HEK293 (cell line): ENCODE measurements around the gene UNC93B1.

Experiments
- CTCF ChIA-PET: fragments of 350-600 bp; formaldehyde crosslinking; extraction: SDS; loops from one replicate; lab custom pipeline; 2021; ENCODE audit warnings: antibody characterized with exemption; lab: Yijun Ruan, JAX
- POLR2A ChIA-PET: fragments of 300-600 bp; formaldehyde crosslinking; extraction: SDS; loops from one replicate; lab custom pipeline; 2020; ENCODE audit warnings: antibody characterized with exemption, inconsistent platforms; lab: Yijun Ruan, JAX
- H3K27ac ChIP-seq: fragments of 200-500 bp; sonication (Bioruptor generic); 2 replicates; pipeline ENCODE4 v1.5.1; 2014; ENCODE audit warnings: low read depth, low read length, control low read depth, inconsistent platforms; ENCODE audit errors: extremely low read depth
- H3K36me3 ChIP-seq, 2 experiments: fragments of 200-500 bp in 1 of 2; sonication (Bioruptor generic) in 1 of 2; 1 replicate in 1 of 2; 2 replicates in 1 of 2; pipeline ENCODE4 v1.5.1; 2014 to 2017; ENCODE audit warnings: inconsistent platforms in 2 of 2, low read length in 2 of 2; ENCODE audit not compliant: control insufficient read depth in 2 of 2, insufficient read depth in 1 of 2
- H3K4me1 ChIP-seq: fragments of 200-500 bp; sonication (Bioruptor generic); 2 replicates; pipeline ENCODE4 v1.5.1; 2014; ENCODE audit warnings: mild to moderate bottlenecking, low read length, inconsistent platforms; ENCODE audit not compliant: control insufficient read depth, insufficient read depth
- H3K4me3 ChIP-seq: 2 replicates; pipeline ENCODE4 v1.5.1; 2011; ENCODE audit warnings: low read depth, mild to moderate bottlenecking, control low read depth, low read length, moderate library complexity
- H3K9me3 ChIP-seq: fragments of 200-500 bp; sonication (Bioruptor generic); 2 replicates; pipeline ENCODE4 v1.5.1; 2014; ENCODE audit warnings: low read depth, low read length, inconsistent platforms; ENCODE audit not compliant: control insufficient read depth, insufficient read depth
- BCL11A ChIP-seq: fragments of 450-650 bp; formaldehyde crosslinking; IDR thresholded peaks from 2 replicates; pipeline ENCODE4 v1.5.1; 2016; ENCODE audit warnings: low read depth, missing biosample characterization, missing genetic modification characterization
- GFI1B ChIP-seq: fragments of 450-650 bp; formaldehyde crosslinking; IDR thresholded peaks from 2 replicates; pipeline ENCODE4 v1.5.1; 2016; ENCODE audit warnings: missing biosample characterization, missing genetic modification characterization
- GLIS1 ChIP-seq: fragments of 450-650 bp; formaldehyde crosslinking; IDR thresholded peaks from 2 replicates; pipeline ENCODE4 v1.5.1; 2016; ENCODE audit warnings: missing biosample characterization, missing genetic modification characterization
- KLF16 ChIP-seq: fragments of 450-650 bp; formaldehyde crosslinking; IDR thresholded peaks from 2 replicates; pipeline ENCODE4 v1.5.1; 2017; ENCODE audit warnings: missing biosample characterization, missing genetic modification characterization
- SCRT2 ChIP-seq: fragments of 450-650 bp; formaldehyde crosslinking; IDR thresholded peaks from 2 replicates; pipeline ENCODE4 v1.5.1; 2016; ENCODE audit warnings: missing biosample characterization, missing genetic modification characterization
- ZBTB8A ChIP-seq: fragments of 450-650 bp; formaldehyde crosslinking; IDR thresholded peaks from 2 replicates; pipeline ENCODE4 v1.5.1; 2016; ENCODE audit warnings: missing biosample characterization, missing genetic modification characterization
- ZFHX2 ChIP-seq: fragments of 450-650 bp; formaldehyde crosslinking; conservative IDR thresholded peaks from 2 replicates; pipeline ENCODE4 v1.5.1; 2016; ENCODE audit warnings: missing biosample characterization, missing genetic modification characterization
- ZNF133 ChIP-seq: fragments of 450-650 bp; formaldehyde crosslinking; IDR thresholded peaks from 2 replicates; pipeline ENCODE4 v1.5.1; 2016; ENCODE audit warnings: missing biosample characterization, missing genetic modification characterization
- ZNF175 ChIP-seq: fragments of 450-650 bp; formaldehyde crosslinking; IDR thresholded peaks from 2 replicates; pipeline ENCODE4 v1.5.1; 2016; ENCODE audit warnings: missing biosample characterization, missing genetic modification characterization
- ZNF23 ChIP-seq: fragments of 450-650 bp; formaldehyde crosslinking; IDR thresholded peaks from 2 replicates; pipeline ENCODE4 v1.5.1; 2016; ENCODE audit warnings: missing biosample characterization, missing genetic modification characterization, borderline replicate concordance
- ZNF248 ChIP-seq: fragments of 450-650 bp; formaldehyde crosslinking; IDR thresholded peaks from 2 replicates; pipeline ENCODE4 v1.5.1; 2017; ENCODE audit warnings: missing biosample characterization, missing genetic modification characterization
- ZNF274 ChIP-seq, 2 experiments: fragments of 200-500 bp in 1 of 2; fragments of 450-650 bp in 1 of 2; sonication (Bioruptor generic) in 1 of 2; formaldehyde crosslinking in 1 of 2; IDR thresholded peaks; 2 replicates each; pipeline versions ENCODE4 v1.5.1 to v1.6.1; 2014 to 2016; ENCODE audit warnings: borderline replicate concordance in 1 of 2, inconsistent platforms in 1 of 2, low read length in 1 of 2, missing biosample characterization in 1 of 2, missing genetic modification characterization in 1 of 2
- ZNF404 ChIP-seq: fragments of 450-650 bp; formaldehyde crosslinking; IDR thresholded peaks from 2 replicates; pipeline ENCODE4 v1.5.1; 2017; ENCODE audit warnings: missing biosample characterization, missing genetic modification characterization
- ZNF548 ChIP-seq: fragments of 450-650 bp; formaldehyde crosslinking; IDR thresholded peaks from 2 replicates; pipeline ENCODE4 v1.5.1; 2016; ENCODE audit warnings: missing biosample characterization, missing genetic modification characterization
- ZNF626 ChIP-seq: fragments of 450-650 bp; sonication (Bioruptor Pico); formaldehyde crosslinking; IDR thresholded peaks from 2 replicates; pipeline ENCODE4 v1.5.1; 2018; ENCODE audit warnings: missing biosample characterization, missing genetic modification characterization, inconsistent platforms
- ZNF776 ChIP-seq: fragments of 450-650 bp; formaldehyde crosslinking; IDR thresholded peaks from 2 replicates; pipeline ENCODE4 v1.5.0; 2017; ENCODE audit warnings: missing biosample characterization, missing genetic modification characterization, borderline replicate concordance
- ZNF777 ChIP-seq: fragments of 450-650 bp; formaldehyde crosslinking; IDR thresholded peaks from 2 replicates; pipeline ENCODE4 v1.5.1; 2017; ENCODE audit warnings: missing biosample characterization, missing genetic modification characterization, borderline replicate concordance
- ZNF830 ChIP-seq: fragments of 450-650 bp; IDR thresholded peaks from 2 replicates; pipeline ENCODE4 v1.5.0; 2018; ENCODE audit warnings: missing biosample characterization, missing genetic modification characterization, low read depth, mild to moderate bottlenecking, moderate library complexity
- ZXDB ChIP-seq: fragments of 450-650 bp; formaldehyde crosslinking; IDR thresholded peaks from 2 replicates; pipeline ENCODE4 v1.5.1; 2016; ENCODE audit warnings: missing biosample characterization, missing genetic modification characterization
- TF ChIP-seq, protein P1 (sequence below): fragments of 450-650 bp; formaldehyde crosslinking; IDR thresholded peaks from 2 replicates; pipeline ENCODE4 v1.5.1; 2016; ENCODE audit warnings: missing biosample characterization, missing genetic modification characterization
- TF ChIP-seq, protein P2 (sequence below): fragments of 450-650 bp; formaldehyde crosslinking; IDR thresholded peaks from 2 replicates; pipeline ENCODE4 v1.5.1; 2016; ENCODE audit warnings: missing biosample characterization, missing genetic modification characterization
- TF ChIP-seq, protein P3 (sequence below): fragments of 450-650 bp; formaldehyde crosslinking; IDR thresholded peaks from 2 replicates; pipeline ENCODE4 v1.5.1; 2017; ENCODE audit warnings: missing biosample characterization, missing genetic modification characterization
- TF ChIP-seq, protein P4 (sequence below): fragments of 450-650 bp; formaldehyde crosslinking; IDR thresholded peaks from 2 replicates; pipeline ENCODE4 v1.5.1; 2016; ENCODE audit warnings: missing biosample characterization, missing genetic modification characterization

The UNC93B1 gene

DNA sequence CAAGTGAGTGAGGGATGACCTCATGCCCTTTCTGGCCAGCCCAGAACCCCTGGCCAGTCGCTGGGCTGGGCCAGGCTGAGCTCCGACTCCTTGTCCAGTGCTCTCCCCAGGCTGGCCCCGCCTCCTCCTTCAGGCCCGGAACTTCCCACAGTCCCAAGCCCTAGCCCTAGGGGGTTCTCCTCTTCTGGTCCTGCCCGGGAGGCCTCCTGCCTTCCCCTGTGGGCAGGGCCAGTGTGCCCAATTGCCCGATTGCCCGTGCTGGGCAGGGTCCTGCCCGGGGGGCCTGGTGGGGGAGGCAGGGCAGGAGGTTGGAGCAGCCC is 39.1 kb upstream of the UNC93B1 start:
- Histone ChIP-seq H3K36me3 (peaks cover 0 to 10% of the 10 kb centered on the region in 2 experiments; a peak in 1 of 3 replicates), H3K4me1 (no peaks in the 10 kb centered on the region), H3K9me3 (no peaks in the 10 kb centered on the region), H3K27ac (no peak overlapping the region), H3K4me3 (no peak overlapping the region)
- ChIA-PET POLR2A (interaction anchor here (1.4 kb wide), 1 partner anchor 9 kb away, joined by 3 read pairs; no protein-coding TSS in a partner anchor), CTCF (no interaction called here)
- TF ChIP-seq GLIS1 (peak; percentile 81), ZNF548 (tag by site-specific recombination) (no peak), KLF16 (tag by site-specific recombination) (no peak), BCL11A (tag by site-specific recombination) (no peak)

DNA sequence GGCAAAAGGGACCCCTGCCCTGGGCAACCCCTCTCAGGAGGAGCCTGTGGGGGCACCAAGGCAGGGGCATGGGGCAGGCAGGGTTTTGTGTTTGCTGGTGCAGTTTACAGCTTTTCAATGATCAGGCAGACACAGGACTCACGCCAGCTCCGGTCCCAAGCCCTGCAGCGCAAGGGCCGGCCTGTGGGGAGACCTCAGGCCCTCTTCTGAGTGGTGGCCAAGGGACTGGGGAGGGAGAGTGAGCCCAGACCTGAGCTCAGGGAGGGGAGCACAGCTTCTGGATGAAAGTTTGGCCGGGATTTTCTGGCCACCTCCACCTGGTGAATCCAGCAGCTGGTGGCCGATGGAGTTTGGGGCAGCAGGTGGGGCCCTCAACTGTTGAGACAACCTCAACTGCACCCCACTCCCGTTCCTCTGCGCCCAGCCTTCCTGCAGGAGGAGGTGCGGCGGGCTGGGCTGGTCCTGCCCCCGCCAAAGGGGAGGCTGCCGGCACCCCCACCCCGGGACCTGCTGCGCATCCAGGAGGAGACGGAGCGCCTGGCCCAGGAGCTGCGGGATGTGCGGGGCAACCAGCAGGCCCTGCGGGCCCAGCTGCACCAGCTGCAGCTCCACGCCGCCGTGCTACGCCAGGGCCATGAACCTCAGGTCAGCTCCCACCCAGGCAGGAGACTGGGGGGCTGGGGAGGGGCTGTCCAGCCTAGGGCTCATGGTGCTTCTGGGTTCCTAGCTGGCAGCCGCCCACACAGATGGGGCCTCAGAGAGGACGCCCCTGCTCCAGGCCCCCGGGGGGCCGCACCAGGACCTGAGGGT is 38.5 kb upstream of the UNC93B1 start:
- CTCF ChIA-PET, result no interaction called here
- TF ChIP-seq ZXDB (tag by site-specific recombination) (no peak), ZFHX2 (0 out of 2 replicates have a peak, but pooled peaks have one; percentile 20)
- no peaks in the 10 kb centered on the region for H3K4me1 ChIP-seq

DNA sequence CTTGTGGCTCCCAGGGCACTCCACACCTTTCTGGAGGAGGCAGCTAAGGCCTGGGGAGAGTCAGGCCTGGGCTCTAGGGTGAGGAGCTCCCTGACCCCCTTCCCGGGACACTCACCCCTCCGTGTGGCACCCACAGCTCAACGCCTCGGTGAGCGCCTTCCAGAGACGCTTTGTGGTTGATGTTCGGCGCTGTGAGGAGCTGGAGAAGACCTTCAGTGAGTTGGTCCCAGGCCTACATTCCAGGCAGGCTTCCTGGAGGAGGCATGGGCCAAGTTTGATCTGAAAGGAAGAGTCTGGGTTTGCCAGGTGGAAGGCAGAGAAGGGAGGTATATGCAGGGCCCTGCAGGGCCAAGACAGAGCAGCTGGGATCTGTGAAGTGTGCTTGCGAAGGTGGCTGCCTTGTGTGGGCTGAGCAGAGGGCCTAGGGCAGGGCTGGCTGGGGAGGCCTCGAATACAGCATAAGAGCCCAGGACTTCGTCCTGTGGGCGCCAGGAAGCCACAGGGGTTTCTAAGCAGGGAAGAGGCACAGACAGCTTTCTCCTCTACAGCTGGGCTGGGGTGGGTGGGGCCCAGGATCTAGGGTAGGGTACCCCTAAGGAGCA is 37.8 kb upstream of the UNC93B1 start:
- CTCF ChIA-PET, result interaction anchor here (0.6 kb wide), 2 partner anchors 428 to 1260 kb away, joined by 3 to 4 read pairs; no protein-coding TSS in a partner anchor
- Histone ChIP-seq H3K36me3 (peaks cover 0 to 10% of the 10 kb centered on the region in 2 experiments; a peak in 1 of 3 replicates), H3K9me3 (no peaks in the 10 kb centered on the region), H3K4me1 (no peaks in the 10 kb centered on the region), H3K4me3 (no peak overlapping the region), H3K27ac (no peak overlapping the region)
- POLR2A ChIA-PET, result no interaction called here
- no peak for TF ChIP-seq ZNF175 (tag by site-specific recombination)
- TF ChIP-seq ZNF404, result no peak
- no peak for TF ChIP-seq ZNF626 (tag by site-specific recombination)
- TF ChIP-seq ZNF23, result no peak
- no peak for TF ChIP-seq ZBTB8A (tag by site-specific recombination)
- TF ChIP-seq, protein P1, sequence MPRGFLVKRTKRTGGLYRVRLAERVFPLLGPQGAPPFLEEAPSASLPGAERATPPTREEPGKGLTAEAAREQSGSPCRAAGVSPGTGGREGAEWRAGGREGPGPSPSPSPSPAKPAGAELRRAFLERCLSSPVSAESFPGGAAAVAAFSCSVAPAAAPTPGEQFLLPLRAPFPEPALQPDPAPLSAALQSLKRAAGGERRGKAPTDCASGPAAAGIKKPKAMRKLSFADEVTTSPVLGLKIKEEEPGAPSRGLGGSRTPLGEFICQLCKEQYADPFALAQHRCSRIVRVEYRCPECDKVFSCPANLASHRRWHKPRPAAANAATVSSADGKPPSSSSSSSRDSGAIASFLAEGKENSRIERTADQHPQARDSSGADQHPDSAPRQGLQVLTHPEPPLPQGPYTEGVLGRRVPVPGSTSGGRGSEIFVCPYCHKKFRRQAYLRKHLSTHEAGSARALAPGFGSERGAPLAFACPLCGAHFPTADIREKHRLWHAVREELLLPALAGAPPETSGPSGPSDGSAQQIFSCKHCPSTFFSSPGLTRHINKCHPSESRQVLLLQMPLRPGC, result no peak
- no peak for TF ChIP-seq SCRT2 (tag by site-specific recombination)
- no peak for TF ChIP-seq ZNF776 (tag by site-specific recombination)
- no peak for TF ChIP-seq ZNF274 (IDR thresholded peaks at IDR 0.05; ENCODE audit: low read length)
- no peak for TF ChIP-seq ZNF274 (tag by site-specific recombination; IDR thresholded peaks at IDR 0.05; ENCODE audit: borderline replicate concordance)
- TF ChIP-seq ZNF777, result no peak
- TF ChIP-seq ZNF830 (tag by site-specific recombination), result no peak
- TF ChIP-seq, protein P2, sequence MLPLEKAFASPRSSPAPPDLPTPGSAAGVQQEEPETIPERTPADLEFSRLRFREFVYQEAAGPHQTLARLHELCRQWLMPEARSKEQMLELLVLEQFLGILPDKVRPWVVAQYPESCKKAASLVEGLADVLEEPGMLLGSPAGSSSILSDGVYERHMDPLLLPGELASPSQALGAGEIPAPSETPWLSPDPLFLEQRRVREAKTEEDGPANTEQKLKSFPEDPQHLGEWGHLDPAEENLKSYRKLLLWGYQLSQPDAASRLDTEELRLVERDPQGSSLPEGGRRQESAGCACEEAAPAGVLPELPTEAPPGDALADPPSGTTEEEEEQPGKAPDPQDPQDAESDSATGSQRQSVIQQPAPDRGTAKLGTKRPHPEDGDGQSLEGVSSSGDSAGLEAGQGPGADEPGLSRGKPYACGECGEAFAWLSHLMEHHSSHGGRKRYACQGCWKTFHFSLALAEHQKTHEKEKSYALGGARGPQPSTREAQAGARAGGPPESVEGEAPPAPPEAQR, result no peak
- TF ChIP-seq ZNF133, result no peak
- TF ChIP-seq ZNF248 (tag by site-specific recombination), result no peak
- TF ChIP-seq, protein P3, sequence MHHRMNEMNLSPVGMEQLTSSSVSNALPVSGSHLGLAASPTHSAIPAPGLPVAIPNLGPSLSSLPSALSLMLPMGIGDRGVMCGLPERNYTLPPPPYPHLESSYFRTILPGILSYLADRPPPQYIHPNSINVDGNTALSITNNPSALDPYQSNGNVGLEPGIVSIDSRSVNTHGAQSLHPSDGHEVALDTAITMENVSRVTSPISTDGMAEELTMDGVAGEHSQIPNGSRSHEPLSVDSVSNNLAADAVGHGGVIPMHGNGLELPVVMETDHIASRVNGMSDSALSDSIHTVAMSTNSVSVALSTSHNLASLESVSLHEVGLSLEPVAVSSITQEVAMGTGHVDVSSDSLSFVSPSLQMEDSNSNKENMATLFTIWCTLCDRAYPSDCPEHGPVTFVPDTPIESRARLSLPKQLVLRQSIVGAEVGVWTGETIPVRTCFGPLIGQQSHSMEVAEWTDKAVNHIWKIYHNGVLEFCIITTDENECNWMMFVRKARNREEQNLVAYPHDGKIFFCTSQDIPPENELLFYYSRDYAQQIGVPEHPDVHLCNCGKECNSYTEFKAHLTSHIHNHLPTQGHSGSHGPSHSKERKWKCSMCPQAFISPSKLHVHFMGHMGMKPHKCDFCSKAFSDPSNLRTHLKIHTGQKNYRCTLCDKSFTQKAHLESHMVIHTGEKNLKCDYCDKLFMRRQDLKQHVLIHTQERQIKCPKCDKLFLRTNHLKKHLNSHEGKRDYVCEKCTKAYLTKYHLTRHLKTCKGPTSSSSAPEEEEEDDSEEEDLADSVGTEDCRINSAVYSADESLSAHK (tag by site-specific recombination), result no peak
- no peak for TF ChIP-seq GFI1B (tag by site-specific recombination)
- TF ChIP-seq, protein P4, sequence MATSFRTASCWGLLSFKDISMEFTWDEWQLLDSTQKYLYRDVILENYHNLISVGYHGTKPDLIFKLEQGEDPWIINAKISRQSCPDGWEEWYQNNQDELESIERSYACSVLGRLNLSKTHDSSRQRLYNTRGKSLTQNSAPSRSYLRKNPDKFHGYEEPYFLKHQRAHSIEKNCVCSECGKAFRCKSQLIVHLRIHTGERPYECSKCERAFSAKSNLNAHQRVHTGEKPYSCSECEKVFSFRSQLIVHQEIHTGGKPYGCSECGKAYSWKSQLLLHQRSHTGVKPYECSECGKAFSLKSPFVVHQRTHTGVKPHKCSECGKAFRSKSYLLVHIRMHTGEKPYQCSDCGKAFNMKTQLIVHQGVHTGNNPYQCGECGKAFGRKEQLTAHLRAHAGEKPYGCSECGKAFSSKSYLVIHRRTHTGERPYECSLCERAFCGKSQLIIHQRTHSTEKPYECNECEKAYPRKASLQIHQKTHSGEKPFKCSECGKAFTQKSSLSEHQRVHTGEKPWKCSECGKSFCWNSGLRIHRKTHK (tag by site-specific recombination), result no peak

More for the DNA sequence above, 38.5 kb upstream of the UNC93B1 start:
- Histone ChIP-seq H3K9me3 (no peaks in the 10 kb centered on the region), H3K27ac (no peak overlapping the region), H3K36me3 (peaks cover 0 to 7% of the 10 kb centered on the region in 2 experiments; a peak in 1 of 3 replicates), H3K4me3 (no peak overlapping the region)
- POLR2A ChIA-PET, result interaction anchor here (1.4 kb wide), 1 partner anchor 10 kb away, joined by 3 read pairs; no protein-coding TSS in a partner anchor
